Measurements from ENCODE around the gene OLFML1. TPM values are rescaled to one million over a fixed set of nuclear protein-coding genes. Genes with fewer than 3 reads are reported as not detected.

OLFML1 gene
- total and polyA plus RNA-seq, 2 of the 13 experiments (the other 11 are each of a cell fraction or from before 2014, with no cell fraction given), result 0.89 to 0.90 TPM

GRCh38 chr11:7523416-7524210 is 38.3 kb downstream of the OLFML1 start:
- no peak overlapping the region for H3K9ac ChIP-seq (ENCODE audit: insufficient read depth, low read depth, low read length)
- peaks cover 2% of the 10 kb centered on the region for H3K79me2 ChIP-seq (ENCODE audit: insufficient read depth, low read length)
- no peaks in the 10 kb centered on the region for H3K27me3 ChIP-seq (ENCODE audit: control insufficient read depth in 1 of 2, insufficient read depth in 2 of 2, low read length in 2 of 2)
- CTCF ChIA-PET (ENCODE audit: low intra/inter-chr PET ratio, low total read pairs), result no interaction called here
- no peaks in the 10 kb centered on the region for H3K9me3 ChIP-seq (ENCODE audit: low read length)
- DNase-seq (ENCODE audit: low spot score) (no peak), ATAC-seq (no peak), FAIRE-seq (no peak)
- no peak overlapping the region for H3K27ac ChIP-seq (ENCODE audit: extremely low read length, insufficient read depth, low read length)
- no TSS peak for BruUV-seq (replicated peaks)
- no peak overlapping the region for H3K4me3 ChIP-seq (replicated peaks in 1 of 3; ENCODE audit: insufficient read depth in 1 of 3, low read depth in 2 of 3, low read length in 3 of 3)
- POLR2A ChIA-PET, result interaction anchor here (1.4 to 3.2 kb wide), 2 partner anchors 9 to 50 kb away, joined by 5 to 22 read pairs; partner anchors contain the start of gene PPFIBP2
- TF ChIP-seq HNRNPK (IDR thresholded peaks at IDR 0.05; ENCODE audit: low read depth, low read length, poor library complexity, severe bottlenecking) (no peak), DNMT1 (CRISPR knock-in tag; IDR thresholded peaks at IDR 0.05) (no peak), ATF7-NPFF (CRISPR knock-in tag; IDR thresholded peaks at IDR 0.05; ENCODE audit: low read depth) (no peak), HIC2 (CRISPR knock-in tag; IDR thresholded peaks at IDR 0.05; ENCODE audit: low read depth) (no peak)
- in situ Hi-C loops (cut with HindIII; ENCODE audit: extremely low pct_ligation_motif_present, low pct_unique_long_range_greater_than_20kb), result no loop called here
- H4K20me1 ChIP-seq (ENCODE audit: insufficient read depth, low read length), result no peaks in the 10 kb centered on the region
- intact Hi-C loops (cut with micrococcal nuclease; ENCODE audit: unreplicated experiment), result no loop called here
- H3K4me2 ChIP-seq (ENCODE audit: low read depth, low read length), result no peak overlapping the region
- H3K36me3 ChIP-seq (replicated peaks in 1 of 2; ENCODE audit: control insufficient read depth in 1 of 2, insufficient read depth in 2 of 2, low read length in 2 of 2), result no peaks in the 10 kb centered on the region
- no peak overlapping the region for H2AFZ ChIP-seq (ENCODE audit: low read length)
- 86% methylated on average over 6 of the region's 6 CpGs for WGBS (ENCODE audit: low lambda C conversion rate)
- H3K4me1 ChIP-seq (ENCODE audit: insufficient read depth, low read length), result peaks cover 48% of the 10 kb centered on the region

All from HepG2 (cell line).